Measurements from ENCODE around the gene MCC.

- TF ChIP-seq, protein P1, sequence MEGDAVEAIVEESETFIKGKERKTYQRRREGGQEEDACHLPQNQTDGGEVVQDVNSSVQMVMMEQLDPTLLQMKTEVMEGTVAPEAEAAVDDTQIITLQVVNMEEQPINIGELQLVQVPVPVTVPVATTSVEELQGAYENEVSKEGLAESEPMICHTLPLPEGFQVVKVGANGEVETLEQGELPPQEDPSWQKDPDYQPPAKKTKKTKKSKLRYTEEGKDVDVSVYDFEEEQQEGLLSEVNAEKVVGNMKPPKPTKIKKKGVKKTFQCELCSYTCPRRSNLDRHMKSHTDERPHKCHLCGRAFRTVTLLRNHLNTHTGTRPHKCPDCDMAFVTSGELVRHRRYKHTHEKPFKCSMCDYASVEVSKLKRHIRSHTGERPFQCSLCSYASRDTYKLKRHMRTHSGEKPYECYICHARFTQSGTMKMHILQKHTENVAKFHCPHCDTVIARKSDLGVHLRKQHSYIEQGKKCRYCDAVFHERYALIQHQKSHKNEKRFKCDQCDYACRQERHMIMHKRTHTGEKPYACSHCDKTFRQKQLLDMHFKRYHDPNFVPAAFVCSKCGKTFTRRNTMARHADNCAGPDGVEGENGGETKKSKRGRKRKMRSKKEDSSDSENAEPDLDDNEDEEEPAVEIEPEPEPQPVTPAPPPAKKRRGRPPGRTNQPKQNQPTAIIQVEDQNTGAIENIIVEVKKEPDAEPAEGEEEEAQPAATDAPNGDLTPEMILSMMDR (IDR thresholded peaks at IDR 0.05), result no peak
- TF ChIP-seq EP300 (IDR thresholded peaks at IDR 0.05), result no peak
- no peak for TF ChIP-seq POLR2A (IDR thresholded peaks at IDR 0.05)
Observed at GRCh38 chr5:113235884-113236283, 252.4 kb downstream of the MCC start.

Measured in ovary (tissue), 3 donors.